GM21717 (cell line): ENCODE data around the gene CBX7.

ENCODE experiments used
- ATAC-seq: cut with Tn5 transposase; IDR thresholded peaks from one replicate; pipeline ENCODE4 v1.9.1; 2021; ENCODE audit warnings: mild to moderate bottlenecking, moderate library complexity; ENCODE audit not compliant: unreplicated experiment

CBX7 gene

DNA sequence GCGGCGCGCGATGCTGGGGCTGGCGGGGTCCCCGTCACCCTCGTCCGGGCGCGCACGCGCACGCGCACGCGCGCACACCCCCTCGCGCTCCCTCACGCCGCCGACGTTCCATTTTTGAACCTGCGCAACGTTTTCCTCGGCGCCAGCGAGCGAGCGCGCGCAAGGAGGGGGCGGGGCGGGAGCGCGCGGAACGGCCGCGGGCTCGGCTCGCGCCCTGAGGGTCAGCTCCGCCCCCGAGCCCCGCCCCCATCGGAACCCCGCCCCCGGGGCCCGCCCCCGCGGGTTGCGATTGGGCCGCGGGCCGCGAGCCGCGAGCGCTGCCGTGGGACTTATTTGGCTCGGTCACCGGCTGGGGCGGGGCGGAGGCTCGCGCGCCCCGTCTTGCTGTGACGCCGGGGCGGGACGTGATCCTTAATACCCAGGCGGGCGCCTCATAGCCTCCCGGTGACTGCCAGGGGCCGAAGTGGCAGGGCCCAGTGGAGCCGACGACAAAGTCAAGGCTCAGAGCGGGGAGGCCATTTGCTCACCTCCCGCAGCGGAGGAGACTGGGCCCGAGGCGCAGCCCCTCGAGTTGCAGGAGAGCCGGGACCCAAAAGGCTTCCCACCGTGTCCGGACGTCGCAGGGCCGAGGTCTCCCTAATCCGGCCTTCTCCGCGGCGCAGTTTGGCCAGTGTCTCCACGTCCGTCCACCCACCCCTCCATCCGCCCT is at the start of gene CBX7:
TSS of gene CBX7 (minus strand) at position 170 of the 709 bp plus-strand sequence. CDS start 236 bp downstream, outside the sequence.
- ATAC-seq: peak; percentile 55

DNA sequence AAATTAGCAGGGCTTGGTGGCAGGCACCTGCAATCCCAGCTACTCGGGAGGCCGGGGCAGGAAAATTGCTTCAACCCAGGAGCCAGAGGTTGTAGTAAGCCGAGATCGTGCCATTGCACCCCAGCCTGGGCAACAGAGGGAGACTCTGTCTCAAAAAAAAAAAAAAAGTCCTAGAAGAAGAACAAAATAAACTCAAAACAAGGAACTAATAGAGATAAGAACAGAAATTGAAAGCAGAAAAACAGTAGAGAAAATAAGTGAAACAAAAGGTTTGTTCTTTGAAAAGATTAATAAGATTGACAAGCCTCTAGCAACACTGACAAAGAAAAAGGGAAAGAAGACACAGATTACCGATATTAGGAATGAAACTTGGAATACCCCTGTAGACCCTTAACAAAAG is 45.1 kb upstream of the CBX7 start:
- no peak for ATAC-seq

DNA sequence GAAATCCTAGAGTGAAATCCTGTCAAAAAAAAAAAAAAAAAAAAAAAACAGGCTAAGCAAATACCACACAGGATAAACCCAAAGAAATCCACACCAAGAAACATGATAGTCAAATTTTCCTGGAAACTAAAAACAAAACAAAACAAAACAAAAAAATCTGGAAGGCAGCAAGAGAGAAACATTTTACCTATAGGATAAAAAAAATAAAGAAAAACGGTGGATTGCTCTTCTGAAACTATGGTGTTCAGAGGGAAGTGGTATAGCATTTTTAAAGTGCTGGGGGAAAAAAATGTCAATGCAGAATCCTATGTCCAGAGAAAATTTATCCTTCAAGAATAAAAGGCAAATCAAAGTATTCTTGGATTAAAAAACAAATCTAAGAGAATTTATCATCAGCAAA is 41.6 kb upstream of the CBX7 start:
- ATAC-seq: no peak

DNA sequence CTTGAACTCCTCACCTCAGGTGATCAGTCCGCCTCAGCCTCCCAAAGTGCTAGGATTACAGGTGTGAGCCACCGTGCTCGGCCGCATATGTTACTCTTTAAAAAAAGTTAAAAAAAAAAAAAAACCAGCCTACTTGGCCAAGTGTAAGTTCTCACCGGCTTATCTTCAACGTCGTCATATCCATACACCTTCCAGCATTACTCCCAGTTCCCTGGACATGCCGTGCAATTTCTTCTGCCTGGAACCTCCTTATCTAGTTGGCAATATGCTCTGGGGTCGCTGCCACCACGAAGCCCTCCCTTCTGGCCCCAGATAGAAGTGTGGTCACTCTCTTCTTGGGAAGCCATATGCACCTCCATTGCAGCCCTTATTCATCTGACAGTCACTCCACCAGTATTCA is 36.3 kb upstream of the CBX7 start:
- ATAC-seq: no peak

DNA sequence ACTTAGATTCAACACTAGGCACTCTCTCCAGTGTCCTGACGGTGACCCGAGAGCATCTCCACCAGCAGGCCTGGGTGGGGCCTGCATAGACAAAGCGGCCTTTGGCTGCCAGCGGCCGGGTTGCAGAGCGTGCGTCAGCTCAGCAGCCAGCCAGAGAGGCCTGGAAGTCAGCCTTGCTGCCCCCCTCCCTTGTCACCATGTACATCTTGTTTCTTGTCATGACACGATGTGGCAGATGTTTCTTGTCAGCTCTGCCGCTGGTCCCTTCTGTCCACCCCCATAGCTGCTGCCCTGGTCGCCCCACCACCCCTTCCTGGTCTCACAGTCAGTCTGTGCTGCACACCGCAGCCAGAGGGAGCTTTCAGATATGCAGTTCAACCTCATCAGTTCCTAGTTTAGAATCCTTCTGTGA is 33.1 kb upstream of the CBX7 start:
- ATAC-seq: no peak

DNA sequence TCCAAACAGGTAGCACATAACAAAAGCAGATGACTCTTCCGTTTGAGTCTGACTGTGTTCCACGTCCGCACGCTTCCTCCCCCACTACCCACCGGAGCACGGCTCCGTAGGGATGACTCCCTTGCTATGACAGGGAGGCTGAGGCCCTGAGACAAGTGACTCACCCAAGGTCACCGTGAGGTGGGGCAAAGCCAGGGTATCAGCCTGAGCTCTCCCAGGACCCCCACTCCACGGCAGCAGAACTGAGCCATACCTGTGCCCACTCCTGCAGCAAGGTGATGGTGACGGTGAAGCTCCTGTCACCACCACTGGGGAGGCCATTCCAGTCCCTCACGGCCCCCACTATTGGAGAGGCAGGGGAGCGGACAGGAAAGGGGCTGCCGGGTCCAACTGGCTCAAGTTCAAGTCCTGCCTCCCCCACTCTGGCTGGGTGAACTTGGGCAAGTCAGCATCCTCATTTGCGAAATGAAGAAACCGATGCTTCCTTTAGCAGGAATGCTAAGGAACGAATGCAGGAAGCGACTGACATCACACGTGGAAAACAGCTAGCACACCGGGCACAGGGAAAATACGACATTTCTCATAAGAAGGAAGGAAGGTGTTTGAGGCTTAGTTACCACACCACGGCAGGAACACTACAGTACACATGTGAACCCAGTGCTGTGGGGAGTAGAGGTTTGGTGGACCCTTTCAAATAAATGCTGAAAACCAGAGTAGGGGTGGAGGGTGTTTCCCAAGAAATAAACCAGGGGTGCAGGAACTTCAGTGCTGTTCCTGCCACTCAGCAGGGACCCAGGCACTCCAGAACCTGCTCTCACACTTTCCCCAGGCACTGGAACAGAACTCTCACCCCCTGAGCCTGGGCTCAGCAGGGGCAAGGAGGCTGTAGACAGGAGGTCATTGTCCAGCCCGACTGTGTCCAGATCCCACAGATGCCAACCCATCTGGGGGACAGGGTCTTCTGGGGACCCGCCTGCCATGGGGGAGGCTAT is 32.4 kb upstream of the CBX7 start:
- ATAC-seq: no peak

DNA sequence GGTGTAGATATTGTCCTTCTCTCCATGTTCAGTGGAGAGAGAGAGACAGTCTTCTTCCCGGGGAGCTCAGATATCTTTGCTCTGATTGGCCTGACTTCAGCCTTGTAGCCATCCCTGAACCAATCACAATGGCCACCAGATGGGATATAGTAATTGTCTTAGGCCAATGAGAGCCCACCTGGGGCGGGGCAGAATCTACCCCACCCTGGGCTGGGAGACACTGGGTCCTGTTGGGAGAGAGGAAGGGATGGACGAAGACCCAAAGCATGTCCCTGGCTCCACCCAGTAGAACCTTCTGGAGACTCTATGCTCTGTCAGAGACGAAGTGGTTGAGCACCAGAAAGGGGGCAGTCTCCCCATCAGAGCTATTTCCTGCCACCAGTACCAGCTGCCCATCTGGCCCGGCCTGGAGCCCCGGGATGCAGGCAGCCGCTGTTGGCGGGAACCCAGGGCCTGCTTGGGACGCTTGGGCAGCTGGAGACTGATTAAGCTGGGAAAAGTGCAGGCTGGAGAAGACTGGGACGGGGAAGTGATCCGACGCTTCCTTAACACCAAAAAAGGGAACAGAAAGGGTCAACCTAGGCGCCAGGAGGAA is 31.6 kb upstream of the CBX7 start:
- no peak for ATAC-seq

DNA sequence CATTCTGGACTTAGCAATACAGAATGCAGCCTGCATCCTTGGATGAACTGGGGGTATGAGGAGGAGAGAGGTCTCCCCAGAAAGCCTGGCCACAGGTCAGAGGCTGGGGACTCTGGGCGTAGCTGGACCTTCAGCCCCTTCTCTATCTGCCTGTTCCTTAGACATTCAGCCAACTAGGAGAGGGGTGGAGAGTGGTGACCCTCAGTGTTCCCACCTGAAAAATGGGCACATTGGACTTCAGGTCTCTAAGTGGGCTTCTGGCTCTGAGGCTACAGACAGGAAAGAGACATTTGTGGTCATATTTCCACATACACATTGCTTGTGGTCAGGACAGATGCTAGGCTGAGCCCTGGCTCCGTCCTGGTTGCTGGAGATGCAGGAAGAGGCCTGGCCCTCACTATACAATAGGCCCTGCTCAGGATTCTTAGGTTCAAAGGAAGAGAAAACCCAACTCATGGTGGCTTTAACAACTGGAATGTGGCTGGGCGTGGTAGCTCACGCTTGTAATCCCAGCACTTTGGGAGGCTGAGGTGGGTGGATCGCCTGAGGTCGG is 30.1 kb upstream of the CBX7 start:
- no peak for ATAC-seq

DNA sequence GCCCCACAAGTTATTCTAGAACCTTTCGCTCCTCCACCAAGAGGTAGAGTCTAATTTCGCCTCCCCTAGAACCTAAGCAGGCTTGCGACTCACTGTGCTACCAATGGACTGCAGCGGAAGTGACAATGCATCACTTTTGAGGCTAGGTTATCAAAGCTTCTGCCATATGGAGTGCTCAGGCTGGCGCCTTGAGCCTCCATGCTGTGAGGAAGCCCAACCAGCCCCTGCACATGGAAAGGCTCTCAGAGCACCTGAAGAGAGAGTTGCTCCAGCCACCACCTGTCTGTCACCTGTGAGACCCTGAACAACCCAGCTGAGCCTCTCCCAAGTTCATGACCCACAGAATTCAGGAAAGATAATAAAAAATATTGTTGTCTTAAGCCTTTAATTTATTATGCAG is 29.3 kb upstream of the CBX7 start:
- no peak for ATAC-seq

DNA sequence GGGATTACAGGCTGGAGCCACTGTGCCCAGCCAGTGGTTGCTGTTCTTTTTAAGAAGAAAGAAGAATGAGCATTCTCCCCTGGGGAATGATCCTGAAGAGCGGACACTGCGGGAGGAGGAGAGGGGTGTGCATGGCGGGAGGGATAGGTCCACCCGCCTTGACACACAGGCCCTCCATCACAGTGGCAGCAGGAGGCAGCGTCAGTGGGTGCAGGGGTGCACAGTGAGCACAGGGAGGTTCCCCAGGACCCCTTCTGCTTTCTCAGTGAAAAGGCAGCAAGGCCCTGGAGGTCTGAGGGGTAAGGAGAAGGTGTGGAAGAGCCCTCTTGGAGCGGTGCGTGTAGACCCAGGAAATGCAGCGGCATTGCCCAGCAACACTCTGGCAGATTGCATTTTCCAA is 28.9 kb upstream of the CBX7 start:
- no peak for ATAC-seq

DNA sequence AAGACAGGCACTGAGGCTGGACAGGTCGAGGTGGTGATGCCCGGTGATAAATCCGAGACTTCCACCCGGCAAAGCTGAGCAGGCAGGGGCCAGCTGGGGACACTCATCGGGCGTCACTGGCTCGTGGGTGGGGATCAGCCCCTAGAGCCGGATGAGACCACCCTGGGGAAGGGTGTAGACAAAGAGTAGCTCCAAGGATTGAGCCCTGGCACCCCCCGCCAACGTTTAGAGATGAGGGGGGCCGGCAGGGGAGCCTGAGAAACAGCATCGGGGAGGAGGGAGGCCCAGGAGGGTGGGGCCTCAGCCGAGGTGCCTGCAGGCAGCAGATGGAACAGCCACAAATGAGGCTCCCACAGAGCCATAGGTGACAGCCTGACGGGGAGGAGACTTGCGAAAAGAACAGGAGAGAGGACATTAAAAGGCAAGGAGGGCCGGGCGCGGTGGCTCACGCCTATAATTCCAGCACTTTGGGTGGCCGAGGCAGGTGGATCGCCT is 27.4 kb upstream of the CBX7 start:
- no peak for ATAC-seq

DNA sequence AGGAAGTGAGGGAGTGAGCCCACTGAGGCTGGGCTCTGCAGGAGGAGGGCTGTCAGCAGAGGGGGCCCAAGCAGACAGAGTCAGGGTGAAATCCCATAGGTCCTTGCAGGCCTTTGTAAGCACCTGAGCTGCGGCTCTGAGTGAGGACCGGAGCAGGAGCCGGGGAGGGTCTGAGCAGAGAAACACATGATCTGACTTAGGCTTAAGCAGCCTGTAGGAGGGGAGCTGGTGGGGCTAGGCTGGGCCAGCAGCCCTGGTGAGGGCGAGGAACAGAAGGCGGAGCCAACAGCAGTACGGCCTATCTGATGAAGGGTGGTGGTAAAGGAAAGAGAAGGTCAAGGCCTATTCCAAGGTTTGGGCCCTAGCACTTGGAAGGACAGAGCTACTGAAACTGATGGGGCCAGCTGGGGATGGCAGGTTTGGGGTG is 26.9 kb upstream of the CBX7 start:
- no peak for ATAC-seq

DNA sequence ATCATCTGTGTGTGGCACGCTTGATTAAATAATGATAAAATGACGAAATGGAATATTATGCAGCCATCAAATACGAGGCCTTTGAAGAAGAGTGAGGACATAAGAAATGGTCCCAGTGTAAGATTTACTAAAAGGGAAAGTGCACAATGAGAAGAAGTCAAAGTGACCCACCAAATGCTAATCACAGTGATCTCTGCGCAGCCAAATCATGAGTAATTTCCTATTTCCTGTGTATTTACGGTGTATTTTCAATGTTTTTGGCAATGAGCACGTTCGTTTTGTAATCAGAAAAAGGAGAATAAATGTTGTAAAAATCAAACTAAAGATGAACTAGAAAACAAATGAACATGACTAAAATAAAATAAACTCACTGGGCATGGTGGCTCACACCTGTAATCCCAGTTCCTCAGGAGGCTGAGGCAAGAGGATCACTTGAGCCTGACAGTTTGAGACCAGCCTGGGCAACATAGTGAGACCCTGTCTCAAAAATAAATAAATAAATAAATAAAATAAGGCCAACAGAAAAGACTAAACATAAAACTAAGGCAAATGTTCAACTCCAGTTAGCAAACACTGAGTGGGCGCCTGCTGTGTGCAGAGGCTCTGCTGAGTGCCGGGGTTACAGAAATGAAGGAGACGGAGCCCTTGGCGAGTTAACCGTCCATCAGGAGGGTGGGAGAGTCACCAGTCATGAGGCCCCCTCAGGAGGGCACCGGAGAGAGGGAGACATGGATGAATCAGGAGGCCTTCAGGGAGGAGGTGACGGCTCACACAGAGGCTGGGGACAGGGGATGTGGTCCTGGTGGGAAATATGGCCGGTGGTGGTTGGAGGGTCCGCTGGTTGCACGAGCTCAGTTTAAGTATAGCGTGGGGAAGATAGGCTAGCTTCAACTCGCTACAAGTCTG is 26.0 kb upstream of the CBX7 start:
- ATAC-seq: no peak

DNA sequence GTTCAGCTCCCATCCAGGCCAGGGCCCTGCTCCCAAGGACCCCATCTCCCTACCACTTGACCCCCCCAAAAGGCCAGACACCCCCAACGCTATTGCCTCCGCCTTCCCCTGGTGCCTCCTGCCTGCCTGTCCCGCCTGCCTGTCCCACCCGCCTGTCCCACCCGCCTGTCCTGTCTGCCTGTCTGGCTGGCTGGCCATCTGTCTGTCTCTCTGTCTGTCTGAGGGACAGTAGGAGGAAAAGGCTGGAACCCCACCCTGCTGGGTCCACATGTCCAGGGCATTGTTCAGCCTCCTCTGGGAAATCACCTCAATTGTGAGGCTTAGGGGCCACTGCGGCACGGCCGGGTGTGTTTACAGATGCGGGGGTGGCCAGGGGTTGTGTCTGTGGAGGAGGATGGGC is 25.3 kb upstream of the CBX7 start:
- ATAC-seq: no peak

DNA sequence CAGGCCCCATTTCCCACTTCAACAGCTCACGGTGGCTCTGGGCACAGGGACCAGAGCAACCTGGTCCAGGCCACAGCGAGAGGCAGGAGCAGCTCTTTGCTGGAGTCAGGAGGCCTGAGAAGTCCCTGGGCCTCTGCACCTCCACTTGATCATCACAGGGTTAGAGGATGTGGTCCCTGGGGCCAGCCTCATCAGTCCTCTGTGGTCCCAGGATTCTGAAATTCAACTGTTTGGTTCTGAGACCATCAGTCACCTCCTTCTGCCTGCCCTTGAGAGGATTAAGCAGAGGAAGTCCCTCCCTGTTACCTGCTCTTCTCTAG is 24.9 kb upstream of the CBX7 start:
- ATAC-seq: no peak

DNA sequence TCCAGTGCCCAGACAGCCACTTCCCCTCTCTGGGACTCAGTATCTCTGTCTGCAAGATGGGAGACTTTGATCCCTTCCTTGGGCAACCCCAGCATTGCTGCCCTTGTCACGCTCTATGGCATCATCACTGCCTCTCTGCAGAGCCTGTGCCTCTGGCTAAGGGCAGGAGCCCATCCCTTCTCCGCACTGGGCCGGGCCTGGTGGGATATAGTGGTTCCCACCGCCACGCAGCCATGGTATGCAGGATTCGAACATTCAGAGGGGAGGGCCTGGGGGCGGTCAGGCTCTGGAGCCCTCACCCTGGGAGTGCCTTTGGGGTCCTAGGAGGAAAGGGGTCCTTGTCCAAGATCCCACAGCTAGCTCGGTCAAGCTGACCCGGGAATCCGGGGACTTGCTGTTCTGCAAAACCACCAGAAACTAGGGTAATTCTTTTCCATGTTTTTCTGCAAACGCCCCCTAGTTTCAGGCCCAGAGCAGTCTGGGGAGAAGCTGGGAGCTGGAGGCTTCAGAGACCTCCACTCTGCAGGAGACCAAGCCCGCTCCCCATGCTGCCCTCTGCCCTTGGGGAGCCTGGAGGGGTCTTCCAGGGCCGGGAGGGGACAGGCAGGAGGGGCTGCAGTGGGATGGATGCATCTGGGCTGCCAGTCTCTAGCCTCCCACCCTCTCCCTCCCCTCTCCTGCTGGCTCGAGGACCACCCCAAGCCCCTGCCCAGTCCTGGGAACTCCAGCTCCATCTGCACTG is 24.4 kb upstream of the CBX7 start:
- ATAC-seq: no peak

DNA sequence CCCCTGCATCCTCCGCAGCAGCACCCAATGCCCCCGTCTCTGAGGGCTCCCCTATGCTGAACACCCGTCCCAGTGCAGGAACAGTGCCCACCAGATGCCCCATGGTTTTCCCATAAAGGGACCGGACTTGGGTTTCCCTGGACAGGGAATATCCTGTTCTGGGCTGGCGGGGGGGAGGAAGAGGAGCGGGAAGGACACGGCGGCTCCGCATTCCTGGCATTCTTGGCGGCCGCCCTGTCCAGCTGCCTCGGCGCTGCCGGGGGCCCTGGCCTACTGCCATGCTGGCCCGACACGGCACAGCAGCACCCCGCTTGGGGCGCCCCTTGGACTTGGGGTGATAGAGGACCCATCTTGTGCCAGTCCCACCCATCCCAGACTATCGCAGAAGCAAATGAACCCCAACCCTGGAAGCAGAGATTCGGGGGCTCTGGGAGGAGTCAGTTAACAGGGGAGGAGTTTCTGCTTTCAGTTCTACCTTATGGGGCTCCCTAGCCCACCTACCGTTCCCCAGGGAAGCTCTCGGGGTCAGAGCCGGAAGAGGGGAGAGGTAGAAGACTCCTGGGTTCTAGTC is 23.7 kb upstream of the CBX7 start:
- no peak for ATAC-seq

DNA sequence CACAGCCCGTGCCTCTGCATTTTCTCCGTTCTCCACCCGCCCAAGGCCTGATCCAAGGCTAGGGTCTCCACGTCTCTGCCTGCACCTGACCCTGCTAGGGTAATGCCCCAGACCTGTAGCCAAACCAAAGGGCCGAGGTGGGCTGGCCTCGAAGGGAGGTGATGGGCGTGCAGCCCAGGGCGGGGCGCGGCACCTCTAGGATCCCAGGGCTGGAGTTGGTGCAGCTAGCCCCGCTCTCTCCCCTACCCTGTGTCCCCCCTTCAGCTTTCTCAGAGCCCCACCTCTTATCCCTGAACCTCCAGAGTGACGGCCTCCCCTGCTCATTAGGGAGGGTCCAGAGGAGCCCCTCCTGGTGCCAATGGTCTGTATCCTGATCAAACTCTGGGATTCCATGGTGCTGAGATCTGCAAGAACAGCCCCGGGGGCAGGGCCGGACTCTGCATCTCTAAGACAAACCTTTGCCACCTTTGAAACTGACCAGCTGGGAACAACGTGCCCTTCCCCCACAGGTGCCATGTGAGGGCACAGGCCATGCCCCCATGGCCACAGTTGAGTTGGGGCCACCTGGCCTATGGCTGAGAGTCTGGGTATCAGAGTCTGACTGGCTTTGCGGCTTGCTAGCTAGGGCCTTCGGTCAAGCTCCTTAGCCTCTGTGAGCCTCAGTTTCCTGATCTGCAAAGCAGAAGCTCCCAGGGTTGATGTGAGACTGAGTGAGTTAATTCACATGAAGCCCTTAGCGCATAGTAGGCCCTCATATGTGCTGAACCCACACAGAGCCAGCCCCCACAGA is 23.1 kb upstream of the CBX7 start:
- no peak for ATAC-seq
